SK-N-SH treated with all-trans-retinoic acid at 6 μM for 48 hours (cell line): Measurements from ENCODE around the gene LYSMD2.
A peak's percentile ranks its signal among the peaks of the same experiment; 100 is the strongest.

Source experiments
- ATAC-seq: fragments of 200-7000 bp; cut with Tn5 transposase; 3 replicates; pipeline ENCODE4 v1.9.1; 2020; ENCODE audit warnings: mild to moderate bottlenecking, moderate library complexity
- ARNTL ChIP-seq: fragments of 450-650 bp; formaldehyde crosslinking; IDR thresholded peaks from 2 replicates; pipeline ENCODE4 v1.5.0; 2020; ENCODE audit warnings: low read depth, mild to moderate bottlenecking, moderate library complexity, borderline replicate concordance
- BACH2 ChIP-seq: fragments of 250-450 bp; sonication (Bioruptor Pico); IDR thresholded peaks from 2 replicates; pipeline ENCODE4 v1.9.0; 2021; ENCODE audit warnings: mild to moderate bottlenecking, borderline replicate concordance
- CSDC2 ChIP-seq: fragments of 250-450 bp; sonication (Bioruptor Pico); IDR thresholded peaks from 2 replicates; pipeline ENCODE4 v1.5.0; 2020; ENCODE audit warnings: mild to moderate bottlenecking, moderate library complexity
- ESRRG ChIP-seq: fragments of 250-450 bp; sonication (Bioruptor Pico); IDR thresholded peaks from 2 replicates; pipeline ENCODE4 v1.6.1; 2021; ENCODE audit warnings: mild to moderate bottlenecking
- ISL1 ChIP-seq: fragments of 250-450 bp; sonication (Bioruptor Pico); IDR thresholded peaks from 2 replicates; pipeline ENCODE4 v2.1.2; 2022; ENCODE audit warnings: mild to moderate bottlenecking, moderate library complexity
- OSR1 ChIP-seq: fragments of 250-450 bp; sonication (Bioruptor Pico); IDR thresholded peaks from 2 replicates; pipeline ENCODE4 v1.8.0; 2022; ENCODE audit warnings: moderate library complexity, mild to moderate bottlenecking, inconsistent platforms
- PPARA ChIP-seq: fragments of 250-450 bp; sonication (Bioruptor Pico); IDR thresholded peaks from 2 replicates; pipeline ENCODE4 v1.5.0; 2020; ENCODE audit warnings: mild to moderate bottlenecking, borderline replicate concordance
- RARB ChIP-seq: fragments of 250-450 bp; sonication (Bioruptor Pico); IDR thresholded peaks from 2 replicates; pipeline ENCODE4 v1.8.0; 2021; ENCODE audit warnings: mild to moderate bottlenecking, moderate library complexity
- SNAI2 ChIP-seq: fragments of 250-450 bp; sonication (Bioruptor Pico); IDR thresholded peaks from 2 replicates; pipeline ENCODE4 v1.5.0; 2020; ENCODE audit warnings: mild to moderate bottlenecking, moderate library complexity
- TCF4 ChIP-seq: fragments of 250-450 bp; sonication (Bioruptor Pico); IDR thresholded peaks from 2 replicates; pipeline ENCODE4 v1.8.0; 2021; ENCODE audit warnings: mild to moderate bottlenecking, moderate library complexity, borderline replicate concordance
- TOX ChIP-seq: fragments of 250-450 bp; sonication (Bioruptor Pico); IDR thresholded peaks from 2 replicates; pipeline ENCODE4 v1.8.0; 2021; ENCODE audit warnings: mild to moderate bottlenecking, moderate library complexity, borderline replicate concordance
- ZC3H10 ChIP-seq: fragments of 250-450 bp; sonication (Bioruptor Pico); IDR thresholded peaks from 2 replicates; pipeline ENCODE4 v1.5.1; 2021; ENCODE audit warnings: mild to moderate bottlenecking, moderate library complexity
- ZFP3 ChIP-seq: fragments of 250-450 bp; sonication (Bioruptor Pico); IDR thresholded peaks from 2 replicates; pipeline ENCODE4 v1.5.0; 2020; ENCODE audit warnings: mild to moderate bottlenecking, moderate library complexity
- ZFP30 ChIP-seq: fragments of 450-650 bp; formaldehyde crosslinking; IDR thresholded peaks from 2 replicates; pipeline ENCODE4 v1.5.0; 2022; ENCODE audit warnings: mild to moderate bottlenecking, moderate library complexity
- ZNF565 ChIP-seq: fragments of 450-650 bp; formaldehyde crosslinking; conservative IDR thresholded peaks from 2 replicates; pipeline ENCODE4 v1.5.0; 2020; ENCODE audit warnings: low read depth, mild to moderate bottlenecking, moderate library complexity
- ZNF70 ChIP-seq: fragments of 450-650 bp; formaldehyde crosslinking; IDR thresholded peaks from 2 replicates; pipeline ENCODE4 v1.5.0; 2020; ENCODE audit warnings: mild to moderate bottlenecking, moderate library complexity
- ZNF8 ChIP-seq: fragments of 450-650 bp; formaldehyde crosslinking; IDR thresholded peaks from 2 replicates; pipeline ENCODE4 v1.5.0; 2020; ENCODE audit warnings: mild to moderate bottlenecking, moderate library complexity
- TF ChIP-seq, protein P1 (sequence below): fragments of 250-450 bp; sonication (Bioruptor Pico); IDR thresholded peaks from 2 replicates; pipeline ENCODE4 v1.5.1; 2020; ENCODE audit warnings: low read depth, mild to moderate bottlenecking, moderate library complexity
- TF ChIP-seq, protein P2 (sequence below): fragments of 250-450 bp; sonication (Bioruptor Pico); IDR thresholded peaks from 2 replicates; pipeline ENCODE4 v1.5.1; 2021; ENCODE audit warnings: mild to moderate bottlenecking, moderate library complexity
- TF ChIP-seq, protein P3 (sequence below): fragments of 250-450 bp; sonication (Bioruptor Pico); IDR thresholded peaks from 2 replicates; pipeline ENCODE4 v1.5.0; 2020; ENCODE audit warnings: mild to moderate bottlenecking, moderate library complexity

Gene LYSMD2

DNA sequence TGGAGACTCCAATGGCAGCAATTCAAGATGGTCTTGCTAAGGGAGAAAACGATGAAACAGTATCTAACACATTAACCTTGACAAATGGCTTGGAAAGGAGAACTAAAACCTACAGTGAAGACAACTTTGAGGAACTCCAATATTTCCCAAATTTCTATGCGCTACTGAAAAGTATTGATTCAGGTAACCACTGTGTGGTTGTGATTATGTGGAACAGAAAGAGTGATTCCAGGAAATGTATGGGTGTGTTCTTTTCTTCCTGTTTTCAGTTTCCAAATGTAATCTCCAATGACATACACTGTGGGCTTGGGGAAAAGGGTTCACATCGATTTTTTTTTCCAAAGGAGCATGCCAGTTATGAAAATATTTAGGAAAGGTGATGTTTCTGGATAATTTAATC is 45.3 kb downstream of the LYSMD2 start:
- TF ChIP-seq, protein P1, sequence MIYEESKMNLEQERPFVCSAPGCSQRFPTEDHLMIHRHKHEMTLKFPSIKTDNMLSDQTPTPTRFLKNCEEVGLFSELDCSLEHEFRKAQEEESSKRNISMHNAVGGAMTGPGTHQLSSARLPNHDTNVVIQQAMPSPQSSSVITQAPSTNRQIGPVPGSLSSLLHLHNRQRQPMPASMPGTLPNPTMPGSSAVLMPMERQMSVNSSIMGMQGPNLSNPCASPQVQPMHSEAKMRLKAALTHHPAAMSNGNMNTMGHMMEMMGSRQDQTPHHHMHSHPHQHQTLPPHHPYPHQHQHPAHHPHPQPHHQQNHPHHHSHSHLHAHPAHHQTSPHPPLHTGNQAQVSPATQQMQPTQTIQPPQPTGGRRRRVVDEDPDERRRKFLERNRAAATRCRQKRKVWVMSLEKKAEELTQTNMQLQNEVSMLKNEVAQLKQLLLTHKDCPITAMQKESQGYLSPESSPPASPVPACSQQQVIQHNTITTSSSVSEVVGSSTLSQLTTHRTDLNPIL (CRISPR knock-in tag): no peak
- no peak for TF ChIP-seq ZC3H10 (CRISPR knock-in tag)
- no peak for TF ChIP-seq ZNF70
- TF ChIP-seq CSDC2: no peak
- no peak for TF ChIP-seq ISL1 (CRISPR knock-in tag)
- no peak for ATAC-seq

DNA sequence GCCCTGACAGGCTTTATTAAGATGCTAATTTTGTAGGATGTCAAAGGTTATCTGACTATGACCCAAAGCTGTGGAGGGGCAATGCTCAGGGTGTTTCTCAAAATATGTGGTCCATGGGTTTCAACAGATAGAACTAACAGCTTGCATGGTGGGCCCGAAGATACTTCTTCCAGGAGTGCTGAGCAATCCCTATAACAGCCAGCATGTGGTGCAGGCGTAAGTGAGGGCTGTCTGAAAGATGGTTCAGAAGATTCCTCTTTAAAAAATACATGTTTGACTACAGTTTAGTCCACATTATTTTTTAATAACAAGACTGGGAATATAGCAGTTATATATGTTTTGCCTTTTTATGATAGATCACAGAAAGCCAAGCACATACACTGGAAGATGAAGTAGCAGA is 48.6 kb downstream of the LYSMD2 start:
- peak; percentile 50; the same call in 1 of the 3 replicates for ATAC-seq
- TF ChIP-seq, protein P2, sequence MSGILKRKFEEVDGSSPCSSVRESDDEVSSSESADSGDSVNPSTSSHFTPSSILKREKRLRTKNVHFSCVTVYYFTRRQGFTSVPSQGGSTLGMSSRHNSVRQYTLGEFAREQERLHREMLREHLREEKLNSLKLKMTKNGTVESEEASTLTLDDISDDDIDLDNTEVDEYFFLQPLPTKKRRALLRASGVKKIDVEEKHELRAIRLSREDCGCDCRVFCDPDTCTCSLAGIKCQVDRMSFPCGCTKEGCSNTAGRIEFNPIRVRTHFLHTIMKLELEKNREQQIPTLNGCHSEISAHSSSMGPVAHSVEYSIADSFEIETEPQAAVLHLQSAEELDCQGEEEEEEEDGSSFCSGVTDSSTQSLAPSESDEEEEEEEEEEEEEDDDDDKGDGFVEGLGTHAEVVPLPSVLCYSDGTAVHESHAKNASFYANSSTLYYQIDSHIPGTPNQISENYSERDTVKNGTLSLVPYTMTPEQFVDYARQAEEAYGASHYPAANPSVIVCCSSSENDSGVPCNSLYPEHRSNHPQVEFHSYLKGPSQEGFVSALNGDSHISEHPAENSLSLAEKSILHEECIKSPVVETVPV (CRISPR knock-in tag): no peak
- TF ChIP-seq, protein P3, sequence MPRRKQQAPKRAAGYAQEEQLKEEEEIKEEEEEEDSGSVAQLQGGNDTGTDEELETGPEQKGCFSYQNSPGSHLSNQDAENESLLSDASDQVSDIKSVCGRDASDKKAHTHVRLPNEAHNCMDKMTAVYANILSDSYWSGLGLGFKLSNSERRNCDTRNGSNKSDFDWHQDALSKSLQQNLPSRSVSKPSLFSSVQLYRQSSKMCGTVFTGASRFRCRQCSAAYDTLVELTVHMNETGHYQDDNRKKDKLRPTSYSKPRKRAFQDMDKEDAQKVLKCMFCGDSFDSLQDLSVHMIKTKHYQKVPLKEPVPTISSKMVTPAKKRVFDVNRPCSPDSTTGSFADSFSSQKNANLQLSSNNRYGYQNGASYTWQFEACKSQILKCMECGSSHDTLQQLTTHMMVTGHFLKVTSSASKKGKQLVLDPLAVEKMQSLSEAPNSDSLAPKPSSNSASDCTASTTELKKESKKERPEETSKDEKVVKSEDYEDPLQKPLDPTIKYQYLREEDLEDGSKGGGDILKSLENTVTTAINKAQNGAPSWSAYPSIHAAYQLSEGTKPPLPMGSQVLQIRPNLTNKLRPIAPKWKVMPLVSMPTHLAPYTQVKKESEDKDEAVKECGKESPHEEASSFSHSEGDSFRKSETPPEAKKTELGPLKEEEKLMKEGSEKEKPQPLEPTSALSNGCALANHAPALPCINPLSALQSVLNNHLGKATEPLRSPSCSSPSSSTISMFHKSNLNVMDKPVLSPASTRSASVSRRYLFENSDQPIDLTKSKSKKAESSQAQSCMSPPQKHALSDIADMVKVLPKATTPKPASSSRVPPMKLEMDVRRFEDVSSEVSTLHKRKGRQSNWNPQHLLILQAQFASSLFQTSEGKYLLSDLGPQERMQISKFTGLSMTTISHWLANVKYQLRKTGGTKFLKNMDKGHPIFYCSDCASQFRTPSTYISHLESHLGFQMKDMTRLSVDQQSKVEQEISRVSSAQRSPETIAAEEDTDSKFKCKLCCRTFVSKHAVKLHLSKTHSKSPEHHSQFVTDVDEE (CRISPR knock-in tag): no peak
- TF ChIP-seq RARB (CRISPR knock-in tag) (no peak), ZC3H10 (CRISPR knock-in tag) (no peak), PPARA (CRISPR knock-in tag) (no peak), ARNTL (CRISPR knock-in tag) (no peak), OSR1 (CRISPR knock-in tag) (no peak), TOX (CRISPR knock-in tag) (no peak), TCF4 (CRISPR knock-in tag) (no peak), ESRRG (CRISPR knock-in tag) (no peak), ZNF8 (CRISPR knock-in tag) (no peak), SNAI2 (CRISPR knock-in tag) (no peak), ZNF70 (no peak), ZFP3 (CRISPR knock-in tag) (no peak), ZFP30 (no peak), BACH2 (CRISPR knock-in tag) (no peak), ZNF565 (CRISPR knock-in tag) (no peak)
- TF ChIP-seq, protein P1 (CRISPR knock-in tag): no peak

DNA sequence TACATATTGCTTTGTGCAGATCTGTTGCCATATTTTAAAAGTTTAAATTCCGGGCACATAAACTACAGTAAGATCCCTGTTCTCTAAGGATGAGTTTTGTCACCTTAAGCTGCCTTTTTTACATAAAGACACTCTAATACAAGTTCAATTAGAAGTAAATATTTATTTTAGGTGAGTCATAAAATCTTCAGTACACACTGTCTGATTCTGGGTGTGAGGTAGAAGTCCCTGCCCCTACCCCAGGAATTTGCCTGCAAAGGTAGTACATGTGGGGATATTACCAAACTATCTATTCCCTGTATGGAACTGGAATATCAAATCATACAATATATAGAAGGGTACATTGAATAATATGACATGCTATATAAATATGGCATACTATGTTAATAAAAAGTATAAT is 49.9 kb downstream of the LYSMD2 start:
- ATAC-seq: no peak
- no peak for TF ChIP-seq TOX (CRISPR knock-in tag)
- TF ChIP-seq RARB (CRISPR knock-in tag): no peak

DNA sequence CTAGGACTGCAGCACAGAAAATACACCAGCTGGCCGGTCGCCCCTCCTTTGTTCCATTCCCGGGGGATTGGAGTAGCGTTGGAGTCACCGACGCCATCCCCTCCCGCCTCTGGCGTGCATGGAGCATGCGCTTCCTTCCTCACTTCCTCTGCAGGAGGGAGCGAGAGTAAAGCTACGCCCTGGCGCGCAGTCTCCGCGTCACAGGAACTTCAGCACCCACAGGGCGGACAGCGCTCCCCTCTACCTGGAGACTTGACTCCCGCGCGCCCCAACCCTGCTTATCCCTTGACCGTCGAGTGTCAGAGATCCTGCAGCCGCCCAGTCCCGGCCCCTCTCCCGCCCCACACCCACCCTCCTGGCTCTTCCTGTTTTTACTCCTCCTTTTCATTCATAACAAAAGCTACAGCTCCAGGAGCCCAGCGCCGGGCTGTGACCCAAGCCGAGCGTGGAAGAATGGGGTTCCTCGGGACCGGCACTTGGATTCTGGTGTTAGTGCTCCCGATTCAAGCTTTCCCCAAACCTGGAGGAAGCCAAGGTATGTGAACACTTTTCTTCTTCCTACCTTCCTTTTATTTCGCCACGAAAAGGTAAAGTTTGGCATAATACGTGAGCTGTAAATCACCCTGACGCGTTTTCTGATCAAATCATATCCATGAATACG is 56.0 kb downstream of the LYSMD2 start, which contains the start of gene SCG3:
Gene SCG3 (plus strand): TSS at position 201 of the 661 bp plus-strand sequence. CDS start 253 bp downstream, at position 454.
- ATAC-seq: peak; percentile 99
- TF ChIP-seq ZNF70: peak; percentile 13; the same call in 1 of the 2 replicates
- 0 out of 2 replicates have a peak, but pooled peaks have one; percentile 47 for TF ChIP-seq SNAI2 (CRISPR knock-in tag)
- no peak for TF ChIP-seq ZNF8 (CRISPR knock-in tag)
- 0 out of 2 replicates have a peak, but pooled peaks have one; percentile 69 for TF ChIP-seq ZFP3 (CRISPR knock-in tag)
- peak; percentile 14; the same call in 1 of the 2 replicates for TF ChIP-seq ZFP30
- TF ChIP-seq, protein P3 (CRISPR knock-in tag): peak; percentile 27; the same call in 1 of the 2 replicates
- no peak for TF ChIP-seq BACH2 (CRISPR knock-in tag)
- no peak for TF ChIP-seq TCF4 (CRISPR knock-in tag)
- TF ChIP-seq CSDC2: peak; percentile 91
- peak; percentile 63; the same call in 1 of the 2 replicates for TF ChIP-seq ZNF565 (CRISPR knock-in tag)
- TF ChIP-seq, protein P1 (CRISPR knock-in tag): no peak
- TF ChIP-seq, all 23 proteins: peak for 7
